CD8-positive, alpha-beta memory T cell (primary cell): ENCODE measurements around the gene SRSF1. TPM values are rescaled to one million over a fixed set of nuclear protein-coding genes. Genes with fewer than 3 reads are reported as not detected.
A peak's percentile ranks its signal among the peaks of the same experiment; 100 is the strongest.

ENCODE experiments used
- CTCF ChIA-PET: fragments of 350-600 bp; sonication (Branson Sonifier 250); formaldehyde crosslinking; loops from one replicate; lab custom pipeline; 2021; ENCODE audit warnings: antibody characterized with exemption; lab: Charles Lee
- POLR2A ChIA-PET: fragments of 350-600 bp; sonication (Branson Sonifier 250); formaldehyde crosslinking; loops from one replicate; lab custom pipeline; 2021; ENCODE audit warnings: antibody characterized with exemption; lab: Charles Lee
- DNase-seq, 5 donors: peaks; one replicate each; pipeline versions ENCODE4 v3.0.0 to v3.0.0-alpha.2; 2020 to 2022; ENCODE audit warnings: mixed read lengths in 1 of 5
- H3K27ac ChIP-seq: one replicate; pipeline ENCODE4 v1.7.0; 2013; ENCODE audit warnings: low read depth, mild to moderate bottlenecking, low read length, moderate library complexity
- H3K27me3 ChIP-seq: 2 replicates; pipeline ENCODE4 v1.7.0; 2013; ENCODE audit warnings: low read length, mild to moderate bottlenecking; ENCODE audit not compliant: insufficient read depth, poor library complexity, severe bottlenecking
- H3K36me3 ChIP-seq: 2 replicates; pipeline ENCODE4 v1.7.0; 2013; ENCODE audit warnings: mild to moderate bottlenecking, low read length, moderate library complexity; ENCODE audit not compliant: insufficient read depth
- H3K4me1 ChIP-seq: 2 replicates; pipeline ENCODE4 v1.7.0; 2013; ENCODE audit warnings: mild to moderate bottlenecking, low read length, moderate library complexity; ENCODE audit not compliant: insufficient read depth
- H3K4me3 ChIP-seq: 2 replicates; pipeline ENCODE4 v1.7.0; 2013; ENCODE audit warnings: mild to moderate bottlenecking, low read length
- H3K9me3 ChIP-seq: 2 replicates; pipeline ENCODE4 v1.7.0; 2013; ENCODE audit warnings: mild to moderate bottlenecking, low read length
- H3K27ac Mint-ChIP-seq, 8 donors: one replicate each; pipeline ENCODE4 v1.8.0; 2020 to 2021; ENCODE audit warnings: mixed read lengths in 8 of 8, mild to moderate bottlenecking in 6 of 8, inconsistent platforms in 3 of 8, moderate library complexity in 3 of 8
- H3K27me3 Mint-ChIP-seq, 2 donors: one replicate each; pipeline ENCODE4 v1.8.0; 2020 to 2021; ENCODE audit warnings: mixed read lengths in 2 of 2, mild to moderate bottlenecking in 1 of 2, moderate library complexity in 1 of 2
- H3K36me3 Mint-ChIP-seq, 3 donors: one replicate each; pipeline ENCODE4 v1.8.0; 2020 to 2021; ENCODE audit warnings: mixed read lengths in 3 of 3, inconsistent platforms in 1 of 3, mild to moderate bottlenecking in 1 of 3
- H3K4me1 Mint-ChIP-seq, 3 donors: one replicate each; pipeline ENCODE4 v1.8.0; 2020 to 2021; ENCODE audit warnings: mixed read lengths in 3 of 3, inconsistent platforms in 1 of 3, mild to moderate bottlenecking in 1 of 3
- H3K4me3 Mint-ChIP-seq, 7 donors: one replicate each; pipeline ENCODE4 v1.8.0; 2020 to 2021; ENCODE audit warnings: mixed read lengths in 7 of 7, mild to moderate bottlenecking in 6 of 7, moderate library complexity in 4 of 7, inconsistent platforms in 2 of 7
- H3K9me3 Mint-ChIP-seq, 5 donors: one replicate each; pipeline ENCODE4 v1.8.0; 2020 to 2022; ENCODE audit warnings: mixed read lengths in 5 of 5, mild to moderate bottlenecking in 3 of 5, moderate library complexity in 2 of 5, inconsistent platforms in 1 of 5
- polyA plus RNA-seq: library from polyadenylated mRNA; unstranded; fragments of 300-500 nt; fragmentation: Illumina TruSeq; gene quantifications from one replicate; pipeline ENCODE4 v1.2.3, GENCODE V29; 2021
- total RNA-seq, 2 experiments: library from RNA; stranded (reverse); gene quantifications; one replicate each; pipeline ENCODE4 v1.2.3, GENCODE V29; 2021

The SRSF1 gene
- total and polyA plus RNA-seq, 3 experiments from 2014 or later: 50.6 to 492 (median 469) TPM

DNA sequence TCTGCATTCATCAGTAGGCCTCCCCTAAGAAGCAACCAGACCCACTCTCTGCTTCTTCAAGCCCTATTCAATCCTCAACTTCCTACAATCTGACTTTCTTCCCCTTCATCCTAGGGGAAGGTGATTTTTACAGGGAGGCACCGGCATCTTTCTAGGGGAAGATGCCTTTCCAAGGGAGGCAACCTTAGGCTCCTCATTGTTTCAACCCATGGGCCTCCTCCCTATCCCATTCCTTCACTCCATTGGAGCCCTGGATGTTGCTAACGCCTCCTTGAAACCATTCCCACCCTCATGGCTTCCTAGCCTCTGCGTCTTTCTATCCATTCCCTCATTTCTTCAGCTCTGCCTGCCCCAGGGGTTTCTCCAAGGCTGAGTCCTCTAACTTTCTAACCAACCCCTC is 49.2 kb downstream of the SRSF1 start:
- peak overlapping the region in 2 of 7 donors; percentile 18 to 52 for H3K4me3 Mint-ChIP-seq
- no peaks in the 10 kb centered on the region for H3K9me3 Mint-ChIP-seq
- H3K36me3 Mint-ChIP-seq: peaks cover 0 to 6% (median 0%) of the 10 kb centered on the region in 3 donors
- Histone ChIP-seq H3K9me3 (no peaks in the 10 kb centered on the region), H3K27ac (no peak overlapping the region), H3K27me3 (peaks cover 10% of the 10 kb centered on the region), H3K36me3 (no peaks in the 10 kb centered on the region), H3K4me1 (peaks cover 14% of the 10 kb centered on the region), H3K4me3 (no peak overlapping the region)
- CTCF ChIA-PET: interaction anchor here (1.0 kb wide), 1 partner anchor 66 kb away, joined by 3 read pairs; no protein-coding TSS in a partner anchor
- H3K27ac Mint-ChIP-seq: peak overlapping the region in 1 of 8 donors; percentile 5
- POLR2A ChIA-PET: no interaction called here
- H3K27me3 Mint-ChIP-seq: peaks cover 35 to 36% of the 10 kb centered on the region in 2 donors
- peaks cover 12 to 32% (median 18%) of the 10 kb centered on the region in 3 donors for H3K4me1 Mint-ChIP-seq
- DNase-seq: no peak

GRCh38 chr17:57957120-57957850 is 49.8 kb downstream of the SRSF1 start:
- POLR2A ChIA-PET: interaction anchor here (1.1 kb wide), 1 partner anchor 50 kb away, joined by 4 read pairs; the partner anchor contains the start of gene SRSF1

DNA sequence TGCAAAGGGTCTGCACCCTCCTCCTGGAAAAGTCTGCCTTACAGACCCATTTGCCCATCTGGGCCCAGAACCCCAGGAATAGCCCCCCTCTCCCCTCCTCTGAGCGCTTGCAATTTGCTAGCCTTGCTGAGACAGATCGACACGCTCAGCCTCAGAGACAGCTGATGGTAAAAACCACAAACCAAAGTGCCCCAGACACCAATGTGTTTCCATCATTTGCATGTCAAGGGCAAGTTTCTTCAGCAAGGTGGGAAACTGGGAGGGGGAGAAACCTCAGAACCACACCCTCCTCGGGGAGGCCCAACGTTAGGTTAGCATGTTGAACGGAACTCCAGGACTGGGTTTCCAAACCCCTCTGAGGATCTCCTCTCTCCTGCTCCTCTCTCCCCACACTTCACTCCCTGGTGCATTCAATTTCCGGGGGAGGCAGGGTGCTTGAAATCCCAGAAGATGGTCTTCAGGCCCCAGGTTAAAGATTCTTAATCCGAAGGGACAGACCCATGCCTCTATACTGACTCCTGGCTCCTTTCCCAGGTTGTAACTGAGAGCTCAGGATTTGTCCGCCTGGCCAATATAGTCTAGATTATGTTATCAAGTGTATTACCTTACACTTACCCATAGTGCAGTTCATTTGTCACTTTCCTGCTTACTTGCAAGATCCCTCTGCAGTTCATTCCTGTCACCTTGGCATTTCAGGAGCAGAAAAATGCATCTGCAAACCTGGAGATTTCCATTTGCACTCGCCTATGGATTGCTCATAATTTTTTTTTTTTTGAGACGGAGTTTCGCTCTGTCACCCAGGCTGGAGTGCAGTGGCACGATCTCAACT is 50.5 kb downstream of the SRSF1 start:
- H3K4me3 ChIP-seq: peak overlapping the region; percentile 68
- peaks cover 14% of the 10 kb centered on the region for H3K4me1 ChIP-seq
- H3K36me3 ChIP-seq: no peaks in the 10 kb centered on the region
- H3K27ac ChIP-seq: no peak overlapping the region
- Mint-ChIP-seq H3K4me3 (peak overlapping the region; percentile 77 to 93 (median 79)), H3K27ac (peak overlapping the region in 4 of 8 donors; percentile 2 to 78 (median 37)), H3K4me1 (peaks cover 12 to 37% (median 18%) of the 10 kb centered on the region in 3 donors), H3K36me3 (peaks cover 0 to 6% (median 0%) of the 10 kb centered on the region in 3 donors), H3K9me3 (no peaks in the 10 kb centered on the region), H3K27me3 (peaks cover 24 to 32% of the 10 kb centered on the region in 2 donors)
- peak; percentile 31 to 72 (median 54) for DNase-seq
- no peaks in the 10 kb centered on the region for H3K9me3 ChIP-seq
- ChIA-PET CTCF (interaction anchor here (0.8 to 3.9 kb wide), 5 partner anchors 10 to 99 kb away, joined by 3 to 19 read pairs (median 3); no protein-coding TSS in a partner anchor), POLR2A (interaction anchor here (0.8 to 1.6 kb wide), 4 partner anchors 10 to 50 kb away, joined by 3 to 6 read pairs (median 4); partner anchors contain the start of gene SRSF1)
- H3K27me3 ChIP-seq: peaks cover 10% of the 10 kb centered on the region

More at GRCh38 chr17:57957120-57957850, 49.8 kb downstream of the SRSF1 start:
- Histone ChIP-seq H3K4me1 (peaks cover 14% of the 10 kb centered on the region), H3K27me3 (peaks cover 10% of the 10 kb centered on the region), H3K36me3 (no peaks in the 10 kb centered on the region), H3K4me3 (no peak overlapping the region), H3K9me3 (no peaks in the 10 kb centered on the region), H3K27ac (no peak overlapping the region)
- DNase-seq: no peak
- Mint-ChIP-seq H3K27me3 (peaks cover 29 to 34% of the 10 kb centered on the region in 2 donors), H3K4me1 (peaks cover 12 to 37% (median 18%) of the 10 kb centered on the region in 3 donors), H3K4me3 (peak overlapping the region in 2 of 7 donors; percentile 18 to 52), H3K36me3 (peaks cover 0 to 6% (median 0%) of the 10 kb centered on the region in 3 donors), H3K9me3 (no peaks in the 10 kb centered on the region), H3K27ac (peak overlapping the region in 1 of 8 donors; percentile 5)
- CTCF ChIA-PET: interaction anchor here (0.8 to 3.9 kb wide), 2 partner anchors 16 to 43 kb away, joined by 3 to 19 read pairs; no protein-coding TSS in a partner anchor

DNA sequence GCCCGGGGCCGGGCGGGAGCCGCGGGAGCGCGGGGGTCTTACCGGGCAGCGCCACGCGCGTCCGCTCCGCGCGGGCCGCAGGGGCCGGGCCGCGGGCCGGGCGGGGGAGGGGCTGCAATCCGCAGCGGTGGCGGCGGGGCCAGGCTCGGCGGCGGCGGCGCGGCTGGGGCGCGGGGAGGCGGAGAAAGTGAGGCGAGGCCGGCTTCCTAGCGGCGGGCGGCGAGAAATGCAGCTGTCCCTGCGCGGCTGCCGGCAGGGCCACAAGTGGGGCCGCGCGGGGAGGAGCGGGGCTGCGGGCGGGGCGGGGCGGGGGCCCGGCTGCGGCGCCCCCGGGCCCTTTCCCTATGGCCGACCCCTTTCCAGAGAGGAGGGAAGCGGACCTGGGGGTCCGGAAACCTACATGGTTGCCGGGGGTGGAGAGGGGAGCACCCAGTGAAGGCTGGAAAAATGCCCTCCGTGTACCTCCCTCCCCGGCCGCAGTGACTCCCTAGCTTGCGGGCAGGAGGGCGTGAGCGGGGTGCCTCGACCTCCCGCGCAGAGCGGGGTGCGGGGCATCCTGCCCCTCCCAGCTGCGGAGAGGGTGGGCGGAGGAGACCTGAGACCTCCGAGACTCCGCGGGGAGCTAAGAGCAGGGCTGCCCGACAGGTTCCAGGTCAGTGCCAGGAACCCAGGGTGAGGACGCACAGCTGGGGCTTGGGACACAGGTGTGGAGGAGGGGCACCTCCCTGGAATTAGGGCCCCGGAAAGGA is 51.7 kb downstream of the SRSF1 start, which contains the start of gene CUEDC1:
Gene CUEDC1 (minus strand): TSS at position 230 of the 749 bp plus-strand sequence. CDS start 69,848 bp downstream, outside the sequence.
- H3K4me1 ChIP-seq: peaks cover 14% of the 10 kb centered on the region
- Mint-ChIP-seq H3K36me3 (peaks cover 0 to 6% (median 0%) of the 10 kb centered on the region in 3 donors), H3K27me3 (peaks cover 19 to 26% of the 10 kb centered on the region in 2 donors), H3K9me3 (no peaks in the 10 kb centered on the region), H3K4me1 (peaks cover 18 to 43% (median 19%) of the 10 kb centered on the region in 3 donors), H3K27ac (peak within 1 kb of the TSS in 5 of 8 donors; percentile 8 to 88 (median 66)), H3K4me3 (peak within 1 kb of the TSS; percentile 77 to 93 (median 79))
- ChIA-PET CTCF (interaction anchor here (1.0 to 3.9 kb wide), 5 partner anchors 31 to 98 kb away, joined by 3 to 19 read pairs (median 6); partner anchors contain the start of gene SRSF1), POLR2A (interaction anchor here (0.8 to 1.6 kb wide), 3 partner anchors 8 to 44 kb away, joined by 3 to 6 read pairs (median 4); no protein-coding TSS in a partner anchor)
- H3K36me3 ChIP-seq: no peaks in the 10 kb centered on the region
- peaks cover 10% of the 10 kb centered on the region for H3K27me3 ChIP-seq
- H3K4me3 ChIP-seq: peak within 1 kb of the TSS; percentile 68
- DNase-seq: peak; percentile 45 to 68 (median 46)
- H3K9me3 ChIP-seq: no peaks in the 10 kb centered on the region
- H3K27ac ChIP-seq: no peak within 1 kb of the TSS

GRCh38 chr17:57954397-57955182 is 52.5 kb downstream of the SRSF1 start:
- CTCF ChIA-PET: interaction anchor here (0.6 to 3.9 kb wide), 5 partner anchors 17 to 94 kb away, joined by 3 to 19 read pairs (median 6); partner anchors contain the start of gene SRSF1
- H3K27me3 ChIP-seq: peaks cover 10% of the 10 kb centered on the region
- H3K4me1 ChIP-seq: peaks cover 14% of the 10 kb centered on the region
- no peak for DNase-seq
- H3K4me3 ChIP-seq: no peak overlapping the region
- POLR2A ChIA-PET: interaction anchor here (1.0 to 1.6 kb wide), 2 partner anchors 12 to 28 kb away, joined by 3 to 4 read pairs; no protein-coding TSS in a partner anchor
- Mint-ChIP-seq H3K36me3 (peaks cover 0 to 6% (median 0%) of the 10 kb centered on the region in 3 donors), H3K9me3 (no peaks in the 10 kb centered on the region), H3K4me3 (peak overlapping the region; percentile 62 to 75 (median 68)), H3K27ac (peak overlapping the region in 2 of 8 donors; percentile 6 to 88), H3K27me3 (peaks cover 19 to 24% of the 10 kb centered on the region in 2 donors), H3K4me1 (peaks cover 18 to 43% (median 19%) of the 10 kb centered on the region in 3 donors)
- no peak overlapping the region for H3K27ac ChIP-seq
- H3K9me3 ChIP-seq: no peaks in the 10 kb centered on the region
- H3K36me3 ChIP-seq: no peaks in the 10 kb centered on the region

- H3K9me3 ChIP-seq: no peaks in the 10 kb centered on the region
- H3K4me1 ChIP-seq: peaks cover 15% of the 10 kb centered on the region
- no peaks in the 10 kb centered on the region for H3K36me3 ChIP-seq
- Mint-ChIP-seq H3K9me3 (no peaks in the 10 kb centered on the region), H3K27me3 (peaks cover 13 to 20% of the 10 kb centered on the region in 2 donors), H3K4me1 (peaks cover 19 to 44% (median 22%) of the 10 kb centered on the region in 3 donors), H3K27ac (peak overlapping the region in 2 of 8 donors; percentile 6 to 88), H3K4me3 (peak overlapping the region; percentile 62 to 86 (median 68)), H3K36me3 (no peaks in the 10 kb centered on the region)
- no peak overlapping the region for H3K4me3 ChIP-seq
- DNase-seq: no peak
- CTCF ChIA-PET: interaction anchor here (0.6 to 3.9 kb wide), 5 partner anchors 16 to 94 kb away, joined by 3 to 19 read pairs (median 6); partner anchors contain the start of gene SRSF1
- POLR2A ChIA-PET: interaction anchor here (0.6 to 1.0 kb wide), 2 partner anchors 11 to 14 kb away, joined by 3 to 4 read pairs; no protein-coding TSS in a partner anchor
- peaks cover 10% of the 10 kb centered on the region for H3K27me3 ChIP-seq
- no peak overlapping the region for H3K27ac ChIP-seq
These were observed 53.2 kb downstream of the SRSF1 start for GRCh38 chr17:57953705-57954396.
